ENCODE data around the gene COX7B2.

DNA sequence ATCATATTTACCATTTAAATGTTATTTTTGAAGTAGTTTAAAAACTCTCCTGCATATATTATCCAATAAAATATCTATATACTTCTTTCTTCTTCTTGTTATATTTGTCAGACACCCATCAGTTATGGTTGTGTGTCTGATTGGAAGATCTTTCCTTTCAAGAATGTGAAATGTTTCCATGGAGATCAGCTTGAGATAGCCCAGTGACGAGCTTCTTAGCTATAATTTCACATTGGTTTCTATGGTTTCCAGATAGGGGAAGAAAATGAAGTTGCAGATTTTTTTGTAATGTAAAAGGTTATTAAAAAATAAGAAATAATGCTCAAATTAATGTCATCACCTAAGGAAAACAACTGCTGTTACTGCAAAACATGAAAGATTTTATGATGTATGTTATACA, 189.0 kb downstream of the COX7B2 start:
- TF ChIP-seq, protein P1, sequence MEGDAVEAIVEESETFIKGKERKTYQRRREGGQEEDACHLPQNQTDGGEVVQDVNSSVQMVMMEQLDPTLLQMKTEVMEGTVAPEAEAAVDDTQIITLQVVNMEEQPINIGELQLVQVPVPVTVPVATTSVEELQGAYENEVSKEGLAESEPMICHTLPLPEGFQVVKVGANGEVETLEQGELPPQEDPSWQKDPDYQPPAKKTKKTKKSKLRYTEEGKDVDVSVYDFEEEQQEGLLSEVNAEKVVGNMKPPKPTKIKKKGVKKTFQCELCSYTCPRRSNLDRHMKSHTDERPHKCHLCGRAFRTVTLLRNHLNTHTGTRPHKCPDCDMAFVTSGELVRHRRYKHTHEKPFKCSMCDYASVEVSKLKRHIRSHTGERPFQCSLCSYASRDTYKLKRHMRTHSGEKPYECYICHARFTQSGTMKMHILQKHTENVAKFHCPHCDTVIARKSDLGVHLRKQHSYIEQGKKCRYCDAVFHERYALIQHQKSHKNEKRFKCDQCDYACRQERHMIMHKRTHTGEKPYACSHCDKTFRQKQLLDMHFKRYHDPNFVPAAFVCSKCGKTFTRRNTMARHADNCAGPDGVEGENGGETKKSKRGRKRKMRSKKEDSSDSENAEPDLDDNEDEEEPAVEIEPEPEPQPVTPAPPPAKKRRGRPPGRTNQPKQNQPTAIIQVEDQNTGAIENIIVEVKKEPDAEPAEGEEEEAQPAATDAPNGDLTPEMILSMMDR (IDR thresholded peaks at IDR 0.05; ENCODE audit: insufficient read depth, low read length, poor library complexity, severe bottlenecking), result no peak
- TF ChIP-seq EZH2phosphoT487 (conservative IDR thresholded peaks at IDR 0.05; ENCODE audit: low read length), result no peak

All from SU-DHL-6 (cell line).